C4-2B (cell line): ENCODE data around the gene GPR107.

Experiments
- CTCF ChIP-seq: fragments of 450-650 bp; conservative IDR thresholded peaks from 2 replicates; pipeline ENCODE4 v1.5.1; 2017; ENCODE audit warnings: mild to moderate bottlenecking
- ZFX ChIP-seq: fragments of 450-650 bp; IDR thresholded peaks from 2 replicates; pipeline ENCODE4 v1.6.1; 2017

DNA sequence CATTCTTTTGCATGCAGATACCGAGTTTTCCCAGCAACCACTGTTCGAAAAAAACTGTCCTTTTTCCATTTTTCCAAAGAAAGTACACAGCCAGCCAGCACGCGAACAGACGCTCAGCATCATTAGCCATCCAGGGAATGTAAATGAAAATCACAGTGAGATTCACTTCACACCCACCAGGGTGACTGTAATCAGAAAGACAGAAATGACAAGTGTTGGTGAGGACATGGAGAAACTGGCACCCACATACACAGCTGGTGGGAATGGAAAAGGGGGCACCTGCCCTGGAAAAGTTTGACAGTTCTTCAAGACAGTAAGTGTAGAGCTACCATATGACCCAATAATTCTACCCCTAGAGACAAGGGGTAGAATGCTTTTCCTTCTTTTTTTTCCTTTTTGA is 93.5 kb downstream of the GPR107 start:
- TF ChIP-seq CTCF (no peak), ZFX (no peak)
